Neural cell (in vitro differentiated cells): Measurements from ENCODE around the gene EVL. TPM values are rescaled to one million over a fixed set of nuclear protein-coding genes. Genes with fewer than 3 reads are reported as not detected.
A peak's percentile ranks its signal among the peaks of the same experiment; 100 is the strongest.

Source experiments
- H2AFZ ChIP-seq: fragments of 200-600, 300-800 bp; sonication (generic), shearing (Covaris generic); 2 replicates; pipeline ENCODE4 v1.6.0; 2014; ENCODE audit warnings: low read depth, mild to moderate bottlenecking, antibody characterized with exemption, low read length, moderate library complexity
- H3F3A ChIP-seq: fragments of 200-600 bp; shearing (Covaris generic); 2 replicates; pipeline ENCODE4 v1.6.1; 2016; ENCODE audit warnings: mild to moderate bottlenecking, moderate library complexity, mixed read lengths, antibody characterized with exemption, low read length; ENCODE audit not compliant: insufficient read depth, poor library complexity, severe bottlenecking
- H3K27ac ChIP-seq: fragments of 200-600, 300-800 bp; sonication (generic), shearing (Covaris generic); 2 replicates; pipeline ENCODE4 v1.5.1; 2014; ENCODE audit warnings: mild to moderate bottlenecking, low read length, moderate library complexity
- H3K27me3 ChIP-seq: fragments of 300-800, 200-600 bp; sonication (generic), shearing (Covaris generic); 2 replicates; pipeline ENCODE4 v1.6.0; 2014; ENCODE audit warnings: mild to moderate bottlenecking, low read depth, low read length, moderate library complexity; ENCODE audit not compliant: insufficient read depth
- H3K36me3 ChIP-seq: fragments of 300-800, 200-600 bp; sonication (generic), shearing (Covaris generic); 2 replicates; pipeline ENCODE4 v1.5.1; 2014; ENCODE audit warnings: mild to moderate bottlenecking, antibody characterized with exemption, low read length, moderate library complexity; ENCODE audit not compliant: insufficient read depth
- H3K4me2 ChIP-seq: fragments of 300-800, 200-600 bp; sonication (generic), shearing (Covaris generic); 2 replicates; pipeline ENCODE4 v1.6.0; 2014; ENCODE audit warnings: mild to moderate bottlenecking, low read length
- H3K4me3 ChIP-seq: fragments of 300-800, 200-600 bp; sonication (generic), shearing (Covaris generic); 2 replicates; pipeline ENCODE4 v1.5.1; 2014; ENCODE audit warnings: mild to moderate bottlenecking, low read length, moderate library complexity
- H3K79me2 ChIP-seq: fragments of 200-600 bp; shearing (Covaris generic); replicated peaks from 2 replicates; pipeline ENCODE4 v1.6.0; 2014; ENCODE audit warnings: mild to moderate bottlenecking, low read length, moderate library complexity; ENCODE audit not compliant: insufficient read depth
- H3K9ac ChIP-seq: fragments of 300-800, 200-600 bp; sonication (generic), shearing (Covaris generic); 2 replicates; pipeline ENCODE4 v1.6.1; 2016; ENCODE audit warnings: mild to moderate bottlenecking, low read length, mixed read lengths
- H3K9me2 ChIP-seq: fragments of 200-600 bp; shearing (Covaris generic); 2 replicates; pipeline ENCODE4 v1.6.1; 2016; ENCODE audit warnings: mild to moderate bottlenecking, low read length, mixed read lengths; ENCODE audit not compliant: insufficient read depth
- H3K9me3 ChIP-seq: fragments of 200-600, 300-800 bp; sonication (generic), shearing (Covaris generic); 2 replicates; pipeline ENCODE4 v1.6.1; 2016; ENCODE audit warnings: mild to moderate bottlenecking, mixed run types, low read length, moderate library complexity, mixed read lengths
- H4K20me1 ChIP-seq: fragments of 200-600 bp; shearing (Covaris generic); 2 replicates; pipeline ENCODE4 v1.6.1; 2016; ENCODE audit warnings: mild to moderate bottlenecking, mixed run types; ENCODE audit not compliant: insufficient read depth
- EP300 ChIP-seq: fragments of 450-650 bp; conservative IDR thresholded peaks from 2 replicates; pipeline ENCODE4 v1.6.1; 2014; ENCODE audit warnings: antibody characterized with exemption, mild to moderate bottlenecking, moderate library complexity; ENCODE audit not compliant: poor library complexity, severe bottlenecking
- EZH2 ChIP-seq: fragments of 200-600, 300-800 bp; shearing (Covaris generic), sonication (generic); IDR thresholded peaks from 2 replicates; pipeline ENCODE4 v1.6.1; 2014; ENCODE audit warnings: antibody characterized with exemption, low read length, borderline replicate concordance, mild to moderate bottlenecking; ENCODE audit not compliant: insufficient read depth, poor library complexity, severe bottlenecking
- MXI1 ChIP-seq: fragments of 450-650 bp; conservative IDR thresholded peaks from 2 replicates; pipeline ENCODE4 v1.6.1; 2014; ENCODE audit warnings: antibody characterized with exemption, mild to moderate bottlenecking; ENCODE audit not compliant: poor library complexity, severe bottlenecking
- POLR2AphosphoS5 ChIP-seq: IDR thresholded peaks from 2 replicates; pipeline ENCODE4 v1.6.1; 2012
- RAD21 ChIP-seq: fragments of 450-650 bp; conservative IDR thresholded peaks from 2 replicates; pipeline ENCODE4 v1.6.1; 2014; ENCODE audit warnings: antibody characterized with exemption, mild to moderate bottlenecking, moderate library complexity
- SMC3 ChIP-seq: fragments of 450-650 bp; conservative IDR thresholded peaks from 2 replicates; pipeline ENCODE4 v1.6.1; 2014; ENCODE audit warnings: antibody characterized with exemption, mild to moderate bottlenecking, moderate library complexity; ENCODE audit not compliant: poor library complexity
- TAF1 ChIP-seq: IDR thresholded peaks from 2 replicates; pipeline ENCODE4 v1.6.1; 2012; ENCODE audit warnings: low read depth
- polyA plus RNA-seq: library from polyadenylated mRNA; depleted of rRNA; stranded (reverse); fragments of >200 nt; gene quantifications from 2 replicates; pipeline ENCODE4 v1.2.3, GENCODE V29; 2014
- TF ChIP-seq, protein P1 (sequence below): fragments of 450-650 bp; IDR thresholded peaks from 2 replicates; pipeline ENCODE4 v1.5.1; 2014; ENCODE audit warnings: antibody characterized with exemption, mild to moderate bottlenecking, moderate library complexity; ENCODE audit not compliant: poor library complexity, severe bottlenecking
- TF ChIP-seq, protein P2 (sequence below): IDR thresholded peaks from 2 replicates; pipeline ENCODE4 v1.6.1; 2012; ENCODE audit warnings: borderline replicate concordance

Gene EVL
- polyA plus RNA-seq, 1 donor from 2014 or later = 387 TPM

DNA sequence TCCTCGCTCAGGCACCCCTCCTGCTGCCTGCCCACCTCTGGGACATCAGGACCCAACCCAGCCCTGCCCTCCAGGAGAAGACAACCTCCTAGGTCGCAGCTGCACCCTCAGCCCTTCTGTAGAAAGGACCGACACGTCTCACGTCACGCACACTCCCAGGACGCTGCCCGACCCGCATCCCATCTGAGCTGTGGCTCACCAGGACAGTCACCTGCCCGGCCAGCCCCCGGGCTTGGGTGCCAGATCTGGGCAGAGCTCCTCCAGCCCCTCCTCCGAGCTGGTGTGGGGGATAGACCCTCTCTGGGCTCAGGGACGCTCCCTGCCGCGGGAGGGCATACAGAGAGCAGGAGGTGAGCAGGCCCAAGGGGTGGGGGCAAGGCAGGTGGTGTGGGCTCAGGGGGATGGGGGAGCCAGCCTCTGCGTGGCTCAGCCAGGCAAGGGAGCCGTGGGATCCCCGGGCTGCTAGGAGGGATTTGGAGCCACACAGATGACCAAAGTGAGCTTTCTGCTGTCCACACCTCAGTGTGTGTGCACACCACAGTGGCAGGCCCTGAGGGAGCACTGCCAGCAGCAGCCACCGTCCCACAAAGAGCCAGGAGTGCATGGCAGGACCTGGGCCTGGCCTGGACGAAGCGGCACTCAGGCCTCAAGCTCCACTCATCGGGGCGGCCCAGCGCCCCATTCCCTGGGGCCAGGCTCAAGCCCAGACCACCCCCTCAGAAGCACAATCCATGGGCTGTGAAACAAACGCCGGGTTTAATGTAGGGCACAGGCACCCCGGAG, 80.7 kb downstream of the EVL start:
- Histone ChIP-seq H3K27ac (no peak overlapping the region), H3K4me3 (no peak overlapping the region), H3K27me3 (no peaks in the 10 kb centered on the region), H4K20me1 (no peaks in the 10 kb centered on the region), H3F3A (no peaks in the 10 kb centered on the region), H3K36me3 (no peaks in the 10 kb centered on the region), H3K9me3 (no peaks in the 10 kb centered on the region), H2AFZ (no peak overlapping the region), H3K79me2 (no peaks in the 10 kb centered on the region), H3K9ac (no peak overlapping the region), H3K9me2 (no peaks in the 10 kb centered on the region), H3K4me2 (no peak overlapping the region)
- TF ChIP-seq MXI1 = no peak
- TF ChIP-seq, protein P1, sequence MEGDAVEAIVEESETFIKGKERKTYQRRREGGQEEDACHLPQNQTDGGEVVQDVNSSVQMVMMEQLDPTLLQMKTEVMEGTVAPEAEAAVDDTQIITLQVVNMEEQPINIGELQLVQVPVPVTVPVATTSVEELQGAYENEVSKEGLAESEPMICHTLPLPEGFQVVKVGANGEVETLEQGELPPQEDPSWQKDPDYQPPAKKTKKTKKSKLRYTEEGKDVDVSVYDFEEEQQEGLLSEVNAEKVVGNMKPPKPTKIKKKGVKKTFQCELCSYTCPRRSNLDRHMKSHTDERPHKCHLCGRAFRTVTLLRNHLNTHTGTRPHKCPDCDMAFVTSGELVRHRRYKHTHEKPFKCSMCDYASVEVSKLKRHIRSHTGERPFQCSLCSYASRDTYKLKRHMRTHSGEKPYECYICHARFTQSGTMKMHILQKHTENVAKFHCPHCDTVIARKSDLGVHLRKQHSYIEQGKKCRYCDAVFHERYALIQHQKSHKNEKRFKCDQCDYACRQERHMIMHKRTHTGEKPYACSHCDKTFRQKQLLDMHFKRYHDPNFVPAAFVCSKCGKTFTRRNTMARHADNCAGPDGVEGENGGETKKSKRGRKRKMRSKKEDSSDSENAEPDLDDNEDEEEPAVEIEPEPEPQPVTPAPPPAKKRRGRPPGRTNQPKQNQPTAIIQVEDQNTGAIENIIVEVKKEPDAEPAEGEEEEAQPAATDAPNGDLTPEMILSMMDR = no peak
- no peak for TF ChIP-seq EZH2
- no peak for TF ChIP-seq POLR2AphosphoS5
- TF ChIP-seq TAF1 = no peak
- TF ChIP-seq, protein P2, sequence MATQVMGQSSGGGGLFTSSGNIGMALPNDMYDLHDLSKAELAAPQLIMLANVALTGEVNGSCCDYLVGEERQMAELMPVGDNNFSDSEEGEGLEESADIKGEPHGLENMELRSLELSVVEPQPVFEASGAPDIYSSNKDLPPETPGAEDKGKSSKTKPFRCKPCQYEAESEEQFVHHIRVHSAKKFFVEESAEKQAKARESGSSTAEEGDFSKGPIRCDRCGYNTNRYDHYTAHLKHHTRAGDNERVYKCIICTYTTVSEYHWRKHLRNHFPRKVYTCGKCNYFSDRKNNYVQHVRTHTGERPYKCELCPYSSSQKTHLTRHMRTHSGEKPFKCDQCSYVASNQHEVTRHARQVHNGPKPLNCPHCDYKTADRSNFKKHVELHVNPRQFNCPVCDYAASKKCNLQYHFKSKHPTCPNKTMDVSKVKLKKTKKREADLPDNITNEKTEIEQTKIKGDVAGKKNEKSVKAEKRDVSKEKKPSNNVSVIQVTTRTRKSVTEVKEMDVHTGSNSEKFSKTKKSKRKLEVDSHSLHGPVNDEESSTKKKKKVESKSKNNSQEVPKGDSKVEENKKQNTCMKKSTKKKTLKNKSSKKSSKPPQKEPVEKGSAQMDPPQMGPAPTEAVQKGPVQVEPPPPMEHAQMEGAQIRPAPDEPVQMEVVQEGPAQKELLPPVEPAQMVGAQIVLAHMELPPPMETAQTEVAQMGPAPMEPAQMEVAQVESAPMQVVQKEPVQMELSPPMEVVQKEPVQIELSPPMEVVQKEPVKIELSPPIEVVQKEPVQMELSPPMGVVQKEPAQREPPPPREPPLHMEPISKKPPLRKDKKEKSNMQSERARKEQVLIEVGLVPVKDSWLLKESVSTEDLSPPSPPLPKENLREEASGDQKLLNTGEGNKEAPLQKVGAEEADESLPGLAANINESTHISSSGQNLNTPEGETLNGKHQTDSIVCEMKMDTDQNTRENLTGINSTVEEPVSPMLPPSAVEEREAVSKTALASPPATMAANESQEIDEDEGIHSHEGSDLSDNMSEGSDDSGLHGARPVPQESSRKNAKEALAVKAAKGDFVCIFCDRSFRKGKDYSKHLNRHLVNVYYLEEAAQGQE = no peak
- no peak for TF ChIP-seq SMC3
- no peak for TF ChIP-seq EP300

DNA sequence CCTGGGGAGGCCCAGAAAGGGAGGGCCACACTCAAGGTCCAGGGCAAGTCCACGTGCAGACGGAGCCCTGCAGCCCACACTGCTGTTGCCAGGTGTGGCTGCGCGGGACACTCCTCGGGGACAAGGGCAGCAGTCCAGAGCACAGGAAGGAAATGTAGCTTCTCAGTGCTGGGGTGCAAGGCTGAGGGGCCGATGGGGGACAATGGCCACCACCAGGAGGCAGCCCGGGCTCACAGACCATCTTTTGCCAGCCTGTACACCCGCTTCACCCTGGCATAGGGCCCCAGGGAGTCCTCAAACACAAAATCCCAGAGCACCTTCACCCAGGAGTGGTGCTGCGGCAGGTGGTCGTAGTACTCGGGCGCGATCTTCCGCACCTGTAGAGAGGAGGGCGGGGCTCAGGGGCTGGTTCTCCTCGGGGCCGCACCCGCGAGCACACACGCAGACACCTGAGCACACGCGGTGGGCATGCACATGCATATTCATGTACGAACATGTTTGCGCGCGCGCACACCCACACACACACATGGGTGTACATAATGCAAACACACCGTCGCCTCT, 81.4 kb downstream of the EVL start:
- Histone ChIP-seq H3K79me2 (no peaks in the 10 kb centered on the region), H3F3A (no peaks in the 10 kb centered on the region), H4K20me1 (no peaks in the 10 kb centered on the region), H3K27ac (no peak overlapping the region), H3K27me3 (no peaks in the 10 kb centered on the region), H3K36me3 (no peaks in the 10 kb centered on the region), H3K4me2 (no peak overlapping the region), H2AFZ (no peak overlapping the region), H3K4me3 (no peak overlapping the region), H3K9ac (no peak overlapping the region), H3K9me2 (no peaks in the 10 kb centered on the region), H3K9me3 (no peaks in the 10 kb centered on the region)
- TF ChIP-seq EZH2 (no peak), POLR2AphosphoS5 (peak; percentile 20), RAD21 (no peak), TAF1 (no peak), EP300 (no peak)
- TF ChIP-seq, protein P2 = no peak
